ENCODE data around the gene ZBTB26.

ZBTB26 gene, protein sequence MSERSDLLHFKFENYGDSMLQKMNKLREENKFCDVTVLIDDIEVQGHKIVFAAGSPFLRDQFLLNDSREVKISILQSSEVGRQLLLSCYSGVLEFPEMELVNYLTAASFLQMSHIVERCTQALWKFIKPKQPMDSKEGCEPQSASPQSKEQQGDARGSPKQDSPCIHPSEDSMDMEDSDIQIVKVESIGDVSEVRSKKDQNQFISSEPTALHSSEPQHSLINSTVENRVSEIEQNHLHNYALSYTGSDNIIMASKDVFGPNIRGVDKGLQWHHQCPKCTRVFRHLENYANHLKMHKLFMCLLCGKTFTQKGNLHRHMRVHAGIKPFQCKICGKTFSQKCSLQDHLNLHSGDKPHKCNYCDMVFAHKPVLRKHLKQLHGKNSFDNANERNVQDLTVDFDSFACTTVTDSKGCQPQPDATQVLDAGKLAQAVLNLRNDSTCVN

GRCh38 chr9:122931226-122932121 is at the start of gene ZBTB26:
Gene ZBTB26 (minus strand): TSS chr9:122931512. CDS start chr9:122919934, 11,578 bp downstream.
- TF ChIP-seq CTCF (IDR thresholded peaks at IDR 0.05; ENCODE audit: low read depth, low read length), result no peak
- DNase-seq (ENCODE audit: extremely low read depth, low read depth), result peak; percentile 75

DNA sequence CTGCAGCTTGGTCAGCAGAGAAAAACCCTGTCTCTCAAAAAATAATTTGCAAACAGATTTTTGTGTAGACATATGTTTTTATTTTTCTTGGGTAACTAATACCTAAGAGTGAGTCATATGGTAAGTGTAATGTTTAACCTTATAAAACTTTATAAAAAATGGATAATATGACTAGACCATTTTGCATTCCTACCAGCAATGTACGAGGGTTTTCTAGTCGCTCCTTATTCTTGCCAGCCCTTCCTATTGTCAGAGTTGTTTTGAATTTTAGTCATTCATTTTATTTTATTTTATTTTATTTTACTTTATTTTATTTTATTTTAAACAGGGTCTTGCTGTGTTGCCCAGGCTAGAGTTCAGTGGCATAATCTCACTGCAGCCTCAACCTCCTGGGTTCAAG is 47.3 kb upstream of the ZBTB26 start:
- no peak for TF ChIP-seq CTCF (IDR thresholded peaks at IDR 0.05; ENCODE audit: low read depth, low read length)
- no peak for DNase-seq (ENCODE audit: extremely low read depth, low read depth)

DNA sequence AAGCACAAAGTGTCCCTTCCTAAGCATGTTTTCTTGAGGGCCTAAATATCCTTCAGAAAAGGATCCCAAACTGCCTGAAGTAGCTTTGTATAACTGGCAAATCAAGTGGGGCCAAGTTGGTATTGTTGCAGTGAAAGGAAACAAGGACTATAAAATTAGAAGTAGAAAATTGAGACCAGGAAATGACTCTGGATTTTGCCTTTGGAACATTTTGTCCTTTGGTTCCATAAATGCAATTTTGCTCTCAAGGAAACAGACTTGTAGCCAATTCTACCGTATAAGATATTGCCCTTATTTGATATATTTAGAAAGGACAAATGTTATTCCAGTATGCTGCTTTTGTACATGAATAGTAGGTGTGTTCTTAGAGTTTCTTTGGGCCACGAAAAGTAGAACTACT is 43.9 kb upstream of the ZBTB26 start:
- TF ChIP-seq CTCF (IDR thresholded peaks at IDR 0.05; ENCODE audit: low read depth, low read length), result no peak
- DNase-seq (ENCODE audit: extremely low read depth, low read depth), result no peak

DNA sequence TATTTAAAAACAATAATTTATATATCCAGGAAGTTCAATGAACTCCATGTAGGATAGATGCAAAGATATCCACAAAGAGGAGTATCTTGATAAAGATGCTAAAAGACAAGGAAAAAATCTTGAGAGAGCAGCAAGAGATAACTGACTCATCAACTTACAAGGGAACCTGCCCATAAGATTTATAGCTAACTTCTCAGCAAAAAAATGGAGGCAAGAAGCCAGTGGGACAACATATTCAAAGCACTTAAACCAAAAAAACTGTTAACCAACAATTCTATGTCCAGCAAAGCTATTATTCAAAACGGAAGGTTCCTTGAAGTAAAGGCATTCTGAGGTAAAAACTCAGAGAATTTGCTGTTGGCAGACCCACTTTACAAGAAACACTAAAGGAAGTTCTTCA is 29.8 kb upstream of the ZBTB26 start:
- no peak for TF ChIP-seq CTCF (IDR thresholded peaks at IDR 0.05; ENCODE audit: low read depth, low read length)

DNA sequence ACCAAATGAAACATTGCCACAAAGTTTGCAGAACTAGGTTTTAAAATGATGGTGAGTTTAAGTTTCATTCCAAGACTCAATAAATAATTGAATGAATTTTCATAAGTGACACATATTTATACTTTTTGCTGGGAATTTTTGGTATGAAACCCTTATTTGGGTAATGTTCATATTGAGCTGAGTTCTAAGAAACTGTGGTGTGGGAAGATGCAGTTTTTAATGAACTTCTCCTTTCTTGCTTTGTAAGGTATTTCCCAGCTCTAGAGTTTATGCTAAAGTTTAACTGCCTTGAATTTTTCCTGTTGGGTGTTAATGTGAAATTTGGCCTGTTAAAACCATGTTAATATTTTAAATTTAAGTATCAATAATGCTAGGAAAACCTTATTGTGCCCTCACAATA is 24.6 kb upstream of the ZBTB26 start:
- no peak for DNase-seq (ENCODE audit: extremely low read depth, low read depth)
- TF ChIP-seq CTCF (IDR thresholded peaks at IDR 0.05; ENCODE audit: low read depth, low read length), result no peak

More for the DNA sequence above, 29.8 kb upstream of the ZBTB26 start:
- DNase-seq (ENCODE audit: extremely low read depth, low read depth), result no peak

- no peak for DNase-seq (ENCODE audit: extremely low read depth, low read depth)
Observed at GRCh38 chr9:122954253-122954691, 23.0 kb upstream of the ZBTB26 start.

More at GRCh38 chr9:122954253-122954691, 23.0 kb upstream of the ZBTB26 start:
- no peak for TF ChIP-seq CTCF (IDR thresholded peaks at IDR 0.05; ENCODE audit: low read depth, low read length)
